OCI-LY1 (cell line): ENCODE results near the gene RER1.

ENCODE experiments used
- CTCF ChIP-seq: fragments of 200-600 bp; sonication (generic), shearing (Covaris generic); IDR thresholded peaks from 2 replicates; pipeline ENCODE4 v1.5.1; 2017; ENCODE audit warnings: mild to moderate bottlenecking, antibody characterized with exemption, low read length, moderate library complexity, mixed read lengths
- EZH2 ChIP-seq: fragments of 200-600 bp; sonication (generic), shearing (Covaris generic); IDR thresholded peaks from 2 replicates; pipeline ENCODE4 v1.8.0; 2017; ENCODE audit warnings: borderline replicate concordance, mixed run types, mild to moderate bottlenecking, antibody characterized with exemption, low read length, moderate library complexity, mixed read lengths

- TF ChIP-seq CTCF (no peak), EZH2 (no peak)
Measured at GRCh38 chr1:2342384-2343022, 49.1 kb upstream of the RER1 start.
